Colonic mucosa (tissue), 4 donors: Measurements from ENCODE around the gene GBGT1. TPM values are rescaled to one million over a fixed set of nuclear protein-coding genes. Genes with fewer than 3 reads are reported as not detected.

Experiments
- DNase-seq: peaks from one replicate; pipeline ENCODE4 v3.0.0-alpha.2; 2020
- H3K27ac ChIP-seq: fragments of 200-600 bp; one replicate; pipeline ENCODE4 v1.8.0; 2021
- H3K27me3 ChIP-seq: fragments of 200-600 bp; one replicate; pipeline ENCODE4 v1.8.0; 2021
- H3K36me3 ChIP-seq: fragments of 200-600 bp; one replicate; pipeline ENCODE4 v1.8.0; 2021
- H3K4me1 ChIP-seq: fragments of 200-600 bp; one replicate; pipeline ENCODE4 v1.8.0; 2021; ENCODE audit warnings: mild to moderate bottlenecking
- H3K4me3 ChIP-seq: fragments of 200-600 bp; one replicate; pipeline ENCODE4 v1.8.0; 2021
- H3K9ac ChIP-seq, 2 donors: one replicate each; pipeline ENCODE4 v1.7.0; 2013; ENCODE audit warnings: control low read depth in 2 of 2, low read depth in 2 of 2, low read length in 2 of 2
- H3K9me3 ChIP-seq: fragments of 200-600 bp; one replicate; pipeline ENCODE4 v1.8.0; 2021
- CTCF ChIP-seq: fragments of 200-600 bp; IDR thresholded peaks from one replicate; pipeline ENCODE4 v1.8.0; 2022; ENCODE audit warnings: antibody characterized with exemption, mild to moderate bottlenecking
- intact Hi-C: fragments of 100-400 bp; cut with DNase I; formaldehyde crosslinking; loops from one replicate; pipeline ENCODE4 v1.14.1; 2022
- total RNA-seq, 2 donors: library from RNA; stranded (reverse); fragmentation: NEBNext Ultra II Directional in 1 of 2; extraction: Animal tissue kit (Norgen Biotek cat#: 25700) in 1 of 2; gene quantifications; one replicate each; pipeline ENCODE4 v1.2.1, GENCODE V29; 2021
- donor health status: healthy.
- donor health status: DM: no; HTN: no; CAD: no.
- donor health status: DM: no; HTN: no; CAD: no.

GBGT1 gene
- total RNA-seq, 2 donors from 2014 or later: 4.6 to 4.8 TPM

DNA sequence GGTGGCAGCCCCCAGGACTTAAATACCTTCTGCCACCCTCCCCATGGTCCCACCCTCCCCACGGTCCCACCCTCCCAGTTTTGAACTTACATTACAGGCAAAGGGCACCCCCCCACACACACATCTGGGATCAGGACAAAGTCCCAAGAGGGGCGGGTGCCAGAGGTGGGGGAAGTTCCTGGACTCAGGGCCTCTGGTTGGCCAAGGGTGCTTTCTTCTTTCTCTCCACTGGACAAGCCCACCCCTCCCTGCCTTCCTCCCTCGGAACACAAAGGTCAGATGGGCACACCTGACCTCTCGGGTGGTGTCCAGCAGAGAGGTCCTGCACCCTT is 23.6 kb downstream of the GBGT1 start:
- no peak overlapping the region for H3K27ac ChIP-seq
- intact Hi-C loops: no loop called here

GRCh38 chr9:133139246-133140173 is 24.2 kb downstream of the GBGT1 start:
- Histone ChIP-seq H3K36me3 (no peaks in the 10 kb centered on the region), H3K9ac (peak overlapping the region in 1 of 2 donors; percentile 51), H3K4me3 (no peak overlapping the region), H3K9me3 (no peaks in the 10 kb centered on the region), H3K27me3 (no peaks in the 10 kb centered on the region), H3K27ac (no peak overlapping the region), H3K4me1 (peaks cover 39% of the 10 kb centered on the region)
- peak; percentile 26 for DNase-seq
- intact Hi-C loops: no loop called here
- no peak for TF ChIP-seq CTCF

More for the DNA sequence above, 23.6 kb downstream of the GBGT1 start:
- H3K4me3 ChIP-seq: no peak overlapping the region
- peaks cover 39% of the 10 kb centered on the region for H3K4me1 ChIP-seq
- DNase-seq: peak; percentile 60
- H3K36me3 ChIP-seq: no peaks in the 10 kb centered on the region
- H3K27me3 ChIP-seq: no peaks in the 10 kb centered on the region
- no peak for TF ChIP-seq CTCF
- no peaks in the 10 kb centered on the region for H3K9me3 ChIP-seq
- H3K9ac ChIP-seq: no peak overlapping the region

DNA sequence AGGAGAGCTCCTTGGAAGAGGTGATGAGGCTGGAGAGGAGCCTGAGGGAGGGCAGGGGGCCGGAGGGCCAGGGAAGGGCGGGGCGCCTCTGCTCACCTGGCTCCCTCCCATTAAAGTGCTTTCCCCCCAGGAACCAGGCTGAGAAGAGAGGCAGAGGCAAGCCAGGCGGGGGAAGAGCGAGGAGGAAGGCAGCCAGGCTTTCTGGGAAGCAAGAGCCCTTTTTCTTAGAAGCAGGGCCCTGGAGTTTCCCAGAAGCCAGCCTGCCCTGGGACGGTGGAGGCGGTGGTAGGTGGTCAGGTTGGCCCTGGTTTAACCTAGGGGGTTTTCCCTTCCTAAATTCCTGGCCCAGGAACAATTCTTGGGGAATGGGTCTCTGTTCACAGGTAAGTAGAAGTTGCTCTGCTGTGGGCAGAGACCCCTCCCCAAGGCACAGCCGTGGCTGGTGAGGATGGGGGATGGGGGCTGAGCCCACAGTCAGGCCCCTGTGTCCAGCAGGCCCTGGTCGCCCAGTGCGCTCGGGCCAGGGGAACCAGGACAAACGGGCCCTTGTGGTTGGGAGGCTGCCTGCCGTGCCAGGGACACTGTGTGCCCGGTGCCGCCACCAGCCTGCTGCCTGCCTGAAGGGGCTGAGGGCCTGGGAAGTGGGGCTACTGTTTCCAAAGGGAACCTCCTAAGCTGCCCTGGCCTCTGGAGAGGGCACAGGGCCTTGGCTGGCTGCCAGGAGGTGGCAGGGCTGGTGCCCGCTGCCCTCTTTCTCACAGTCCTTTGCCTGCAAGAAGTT is 26.1 kb downstream of the GBGT1 start:
- no peak for DNase-seq
- Histone ChIP-seq H3K4me1 (peaks cover 48% of the 10 kb centered on the region), H3K27ac (peak overlapping the region; percentile 35), H3K4me3 (no peak overlapping the region), H3K9me3 (no peaks in the 10 kb centered on the region), H3K27me3 (no peaks in the 10 kb centered on the region), H3K9ac (peak overlapping the region; percentile 16 to 58), H3K36me3 (no peaks in the 10 kb centered on the region)
- TF ChIP-seq CTCF: no peak
- intact Hi-C loops: no loop called here

DNA sequence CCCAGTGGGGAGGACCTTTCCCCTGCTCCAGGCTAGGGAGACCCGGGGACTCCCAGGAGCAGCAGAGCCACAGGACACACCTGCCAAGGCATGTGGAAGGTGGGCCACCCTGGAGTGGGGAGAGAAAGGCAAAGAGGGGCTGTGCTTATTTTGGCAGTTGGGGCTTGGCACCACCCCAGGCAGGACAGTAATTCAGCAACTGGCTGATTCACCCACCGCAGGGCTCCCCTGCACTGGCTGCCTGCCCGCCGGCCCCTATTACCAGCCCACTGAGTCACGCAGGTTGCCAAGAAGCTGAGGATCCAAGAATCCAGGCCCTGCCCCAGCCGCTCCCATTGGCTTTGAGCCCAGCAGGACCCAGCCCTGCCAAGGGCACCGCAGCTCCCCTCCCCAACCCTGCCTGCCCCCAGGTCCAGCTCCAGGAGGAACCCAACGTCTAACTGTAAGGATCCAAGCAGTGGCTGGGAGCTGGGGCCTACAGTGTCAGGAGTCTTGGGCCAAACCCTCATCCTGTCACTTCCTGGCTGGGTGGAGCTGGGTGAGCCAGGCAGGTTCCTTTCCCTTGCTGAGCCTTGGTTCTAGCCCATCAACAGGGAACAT is 28.5 kb downstream of the GBGT1 start:
- H3K36me3 ChIP-seq: no peaks in the 10 kb centered on the region
- no peaks in the 10 kb centered on the region for H3K9me3 ChIP-seq
- intact Hi-C loops: no loop called here
- H3K4me1 ChIP-seq: peaks cover 48% of the 10 kb centered on the region
- H3K27ac ChIP-seq: peak overlapping the region; percentile 96
- TF ChIP-seq CTCF: no peak
- peak overlapping the region; percentile 90 to 95 for H3K9ac ChIP-seq
- H3K27me3 ChIP-seq: no peaks in the 10 kb centered on the region
- peak; percentile 95 for DNase-seq
- H3K4me3 ChIP-seq: no peak overlapping the region

- H3K4me3 ChIP-seq: no peak overlapping the region
Measured at GRCh38 chr9:133134388-133135145, 29.1 kb downstream of the GBGT1 start.

More at GRCh38 chr9:133134388-133135145, 29.1 kb downstream of the GBGT1 start:
- DNase-seq: no peak
- no peaks in the 10 kb centered on the region for H3K9me3 ChIP-seq
- peak overlapping the region; percentile 90 to 95 for H3K9ac ChIP-seq
- intact Hi-C loops: no loop called here
- H3K27me3 ChIP-seq: no peaks in the 10 kb centered on the region
- H3K27ac ChIP-seq: peak overlapping the region; percentile 96
- H3K4me1 ChIP-seq: peaks cover 48% of the 10 kb centered on the region
- TF ChIP-seq CTCF: no peak
- H3K36me3 ChIP-seq: no peaks in the 10 kb centered on the region
